HepG2 (cell line): ENCODE results near the gene CDC20B. TPM values are rescaled to one million over a fixed set of nuclear protein-coding genes. Genes with fewer than 3 reads are reported as not detected.

Experiments used
- CEBPG ChIP-seq: IDR thresholded peaks from 2 replicates; pipeline ENCODE4 v1.6.1; 2016
- HMGXB4 ChIP-seq, 2 experiments: sonication (generic) in 1 of 2; formaldehyde crosslinking in 1 of 2; IDR thresholded peaks; 2 replicates each; pipeline versions ENCODE4 v1.4.0 to v1.6.1; 2018 to 2020; ENCODE audit warnings: missing genetic modification reagents in 2 of 2, borderline replicate concordance in 1 of 2, low read depth in 1 of 2, mild to moderate bottlenecking in 1 of 2, missing biosample characterization in 1 of 2
- HOMEZ ChIP-seq: IDR thresholded peaks from 2 replicates; pipeline ENCODE4 v1.6.1; 2016; ENCODE audit warnings: low read depth
- NFIB ChIP-seq: sonication (generic); formaldehyde crosslinking; IDR thresholded peaks from 2 replicates; pipeline ENCODE4 v1.9.0; 2021; ENCODE audit warnings: missing genetic modification reagents, mild to moderate bottlenecking, borderline replicate concordance
- POLR2AphosphoS2 ChIP-seq: IDR thresholded peaks from 2 replicates; pipeline ENCODE4 v1.6.1; 2011; ENCODE audit warnings: low read depth, low read length, improper control_type of control experiment
- SAP130 ChIP-seq: IDR thresholded peaks from 2 replicates; pipeline ENCODE4 v1.6.1; 2016; ENCODE audit warnings: low read depth
- SMC3 ChIP-seq: IDR thresholded peaks from 2 replicates; pipeline ENCODE4 v1.6.1; 2011; ENCODE audit warnings: low read length, improper control_type of control experiment
- TGIF2 ChIP-seq: IDR thresholded peaks from 2 replicates; pipeline ENCODE4 v1.6.1; 2016; ENCODE audit warnings: control low read depth, missing compliant biosample characterization
- ZNF30 ChIP-seq: sonication (generic); formaldehyde crosslinking; IDR thresholded peaks from 2 replicates; pipeline ENCODE4 v1.5.0; 2020; ENCODE audit warnings: mild to moderate bottlenecking, missing genetic modification reagents
- ZNF446 ChIP-seq: sonication (generic); formaldehyde crosslinking; IDR thresholded peaks from 2 replicates; pipeline ENCODE4 v1.5.0; 2020; ENCODE audit warnings: mild to moderate bottlenecking, missing genetic modification reagents
- ZNF800 ChIP-seq: sonication (generic); formaldehyde crosslinking; IDR thresholded peaks from 2 replicates; pipeline ENCODE4 v1.4.0; 2020; ENCODE audit warnings: missing genetic modification reagents
- polyA plus RNA-seq, 8 experiments: library from polyadenylated mRNA; depleted of rRNA in 3 of 8; stranded (reverse) in 7 of 8; unstranded in 1 of 8; fragments of >200 nt; fragmentation: Illumina TruSeq in 4 of 8; extraction: Trizol in 4 of 8; gene quantifications; 2 replicates each; pipeline versions ENCODE4 v1.2.1 to v1.2.3, GENCODE V29; 2011 to 2016; ENCODE audit warnings: low read depth in 4 of 8, missing spikeins in 1 of 8, mixed read lengths in 1 of 8; ENCODE audit not compliant: insufficient read depth in 1 of 8
- total RNA-seq, 5 experiments: library from RNA; depleted of rRNA; stranded (reverse); fragments of >200 nt; fragmentation: Illumina TruSeq; extraction: Trizol; gene quantifications; 2 replicates each; pipeline ENCODE4 v1.2.3, GENCODE V29; 2016; ENCODE audit warnings: low read depth in 1 of 5
- TF ChIP-seq, protein P1 (sequence below): IDR thresholded peaks from 2 replicates; pipeline ENCODE4 v1.4.0; 2020; ENCODE audit warnings: mild to moderate bottlenecking, missing genetic modification reagents
- TF ChIP-seq, protein P2 (sequence below): sonication (generic); formaldehyde crosslinking; IDR thresholded peaks from 2 replicates; pipeline ENCODE4 v1.9.0; 2021; ENCODE audit warnings: missing genetic modification reagents, mild to moderate bottlenecking, borderline replicate concordance

Gene CDC20B
- total and polyA plus RNA-seq, 2 of the 13 experiments (the other 11 are each of a cell fraction or from before 2014, with no cell fraction given), result not detected

DNA sequence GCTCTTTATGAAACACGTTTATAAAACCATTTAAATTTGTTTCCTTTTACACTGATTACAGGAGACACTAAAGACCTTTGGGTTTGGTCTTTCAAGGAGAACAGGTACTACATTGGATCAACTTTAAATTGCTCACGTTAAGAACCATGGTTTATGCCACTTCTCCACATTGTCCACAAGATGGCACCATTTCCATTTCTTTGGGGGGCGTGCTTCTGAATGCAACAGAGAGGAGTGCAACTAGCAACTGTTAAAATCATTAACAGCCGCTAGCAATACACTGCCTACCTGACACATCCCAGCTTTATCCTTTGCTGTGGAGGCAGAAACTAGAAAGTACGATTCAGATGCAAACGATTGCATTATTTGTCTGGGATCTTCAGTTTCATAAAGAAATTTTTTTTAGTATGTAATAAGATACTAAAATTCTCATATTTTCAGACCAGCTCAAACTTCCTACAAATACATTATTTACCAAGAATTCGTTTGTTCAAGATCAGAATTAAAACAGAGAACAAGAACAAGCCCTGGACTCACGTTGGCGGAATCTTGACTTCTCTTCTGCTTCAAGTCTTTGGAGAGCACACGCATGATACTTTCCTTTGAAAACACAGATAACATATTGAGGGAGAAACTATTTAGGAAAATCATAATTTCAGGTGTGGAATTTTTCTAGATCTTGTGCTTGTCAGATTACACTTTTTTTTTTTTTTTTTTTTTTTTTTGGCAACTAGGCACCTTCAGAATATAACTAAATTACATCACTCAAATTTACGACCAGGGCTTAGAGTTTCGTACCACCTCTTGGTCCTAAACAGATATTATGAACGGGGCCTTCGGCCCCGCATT is 702 bp downstream of the CDC20B start (continued):
- TF ChIP-seq, protein P1, sequence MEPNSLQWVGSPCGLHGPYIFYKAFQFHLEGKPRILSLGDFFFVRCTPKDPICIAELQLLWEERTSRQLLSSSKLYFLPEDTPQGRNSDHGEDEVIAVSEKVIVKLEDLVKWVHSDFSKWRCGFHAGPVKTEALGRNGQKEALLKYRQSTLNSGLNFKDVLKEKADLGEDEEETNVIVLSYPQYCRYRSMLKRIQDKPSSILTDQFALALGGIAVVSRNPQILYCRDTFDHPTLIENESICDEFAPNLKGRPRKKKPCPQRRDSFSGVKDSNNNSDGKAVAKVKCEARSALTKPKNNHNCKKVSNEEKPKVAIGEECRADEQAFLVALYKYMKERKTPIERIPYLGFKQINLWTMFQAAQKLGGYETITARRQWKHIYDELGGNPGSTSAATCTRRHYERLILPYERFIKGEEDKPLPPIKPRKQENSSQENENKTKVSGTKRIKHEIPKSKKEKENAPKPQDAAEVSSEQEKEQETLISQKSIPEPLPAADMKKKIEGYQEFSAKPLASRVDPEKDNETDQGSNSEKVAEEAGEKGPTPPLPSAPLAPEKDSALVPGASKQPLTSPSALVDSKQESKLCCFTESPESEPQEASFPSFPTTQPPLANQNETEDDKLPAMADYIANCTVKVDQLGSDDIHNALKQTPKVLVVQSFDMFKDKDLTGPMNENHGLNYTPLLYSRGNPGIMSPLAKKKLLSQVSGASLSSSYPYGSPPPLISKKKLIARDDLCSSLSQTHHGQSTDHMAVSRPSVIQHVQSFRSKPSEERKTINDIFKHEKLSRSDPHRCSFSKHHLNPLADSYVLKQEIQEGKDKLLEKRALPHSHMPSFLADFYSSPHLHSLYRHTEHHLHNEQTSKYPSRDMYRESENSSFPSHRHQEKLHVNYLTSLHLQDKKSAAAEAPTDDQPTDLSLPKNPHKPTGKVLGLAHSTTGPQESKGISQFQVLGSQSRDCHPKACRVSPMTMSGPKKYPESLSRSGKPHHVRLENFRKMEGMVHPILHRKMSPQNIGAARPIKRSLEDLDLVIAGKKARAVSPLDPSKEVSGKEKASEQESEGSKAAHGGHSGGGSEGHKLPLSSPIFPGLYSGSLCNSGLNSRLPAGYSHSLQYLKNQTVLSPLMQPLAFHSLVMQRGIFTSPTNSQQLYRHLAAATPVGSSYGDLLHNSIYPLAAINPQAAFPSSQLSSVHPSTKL (CRISPR knock-in tag), result peak; percentile 13; the same call in 1 of the 2 replicates
- TF ChIP-seq SMC3 (peak; percentile 70), ZNF446 (CRISPR knock-in tag) (no peak), ZNF800 (CRISPR knock-in tag) (0 out of 2 replicates have a peak, but pooled peaks have one; percentile 25), CEBPG (CRISPR knock-in tag) (0 out of 2 replicates have a peak, but pooled peaks have one; percentile 14), NFIB (no peak), POLR2AphosphoS2 (no peak), TGIF2 (CRISPR knock-in tag) (0 out of 2 replicates have a peak, but pooled peaks have one; percentile 15), SAP130 (CRISPR knock-in tag) (peak; percentile 34; the same call in 1 of the 2 replicates), HMGXB4 (CRISPR knock-in tag; IDR thresholded peaks at IDR 0.05; ENCODE audit: borderline replicate concordance in 1 of 2, low read depth in 1 of 2) (0 out of 4 replicates have a peak, but pooled peaks of 1 of the 2 experiments have one; percentile 20), HOMEZ (0 out of 2 replicates have a peak, but pooled peaks have one; percentile 20), ZNF30 (CRISPR knock-in tag) (no peak)
- TF ChIP-seq, protein P2, sequence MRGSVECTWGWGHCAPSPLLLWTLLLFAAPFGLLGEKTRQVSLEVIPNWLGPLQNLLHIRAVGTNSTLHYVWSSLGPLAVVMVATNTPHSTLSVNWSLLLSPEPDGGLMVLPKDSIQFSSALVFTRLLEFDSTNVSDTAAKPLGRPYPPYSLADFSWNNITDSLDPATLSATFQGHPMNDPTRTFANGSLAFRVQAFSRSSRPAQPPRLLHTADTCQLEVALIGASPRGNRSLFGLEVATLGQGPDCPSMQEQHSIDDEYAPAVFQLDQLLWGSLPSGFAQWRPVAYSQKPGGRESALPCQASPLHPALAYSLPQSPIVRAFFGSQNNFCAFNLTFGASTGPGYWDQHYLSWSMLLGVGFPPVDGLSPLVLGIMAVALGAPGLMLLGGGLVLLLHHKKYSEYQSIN (CRISPR knock-in tag), result no peak
